Measurements from ENCODE around the gene HCN2. TPM values are rescaled to one million over a fixed set of nuclear protein-coding genes. Genes with fewer than 3 reads are reported as not detected.

The HCN2 gene
- total and polyA plus RNA-seq, 2 of the 8 experiments (the other 6 are each of a cell fraction or from before 2014, with no cell fraction given), result 1.0 to 4.0 TPM

DNA sequence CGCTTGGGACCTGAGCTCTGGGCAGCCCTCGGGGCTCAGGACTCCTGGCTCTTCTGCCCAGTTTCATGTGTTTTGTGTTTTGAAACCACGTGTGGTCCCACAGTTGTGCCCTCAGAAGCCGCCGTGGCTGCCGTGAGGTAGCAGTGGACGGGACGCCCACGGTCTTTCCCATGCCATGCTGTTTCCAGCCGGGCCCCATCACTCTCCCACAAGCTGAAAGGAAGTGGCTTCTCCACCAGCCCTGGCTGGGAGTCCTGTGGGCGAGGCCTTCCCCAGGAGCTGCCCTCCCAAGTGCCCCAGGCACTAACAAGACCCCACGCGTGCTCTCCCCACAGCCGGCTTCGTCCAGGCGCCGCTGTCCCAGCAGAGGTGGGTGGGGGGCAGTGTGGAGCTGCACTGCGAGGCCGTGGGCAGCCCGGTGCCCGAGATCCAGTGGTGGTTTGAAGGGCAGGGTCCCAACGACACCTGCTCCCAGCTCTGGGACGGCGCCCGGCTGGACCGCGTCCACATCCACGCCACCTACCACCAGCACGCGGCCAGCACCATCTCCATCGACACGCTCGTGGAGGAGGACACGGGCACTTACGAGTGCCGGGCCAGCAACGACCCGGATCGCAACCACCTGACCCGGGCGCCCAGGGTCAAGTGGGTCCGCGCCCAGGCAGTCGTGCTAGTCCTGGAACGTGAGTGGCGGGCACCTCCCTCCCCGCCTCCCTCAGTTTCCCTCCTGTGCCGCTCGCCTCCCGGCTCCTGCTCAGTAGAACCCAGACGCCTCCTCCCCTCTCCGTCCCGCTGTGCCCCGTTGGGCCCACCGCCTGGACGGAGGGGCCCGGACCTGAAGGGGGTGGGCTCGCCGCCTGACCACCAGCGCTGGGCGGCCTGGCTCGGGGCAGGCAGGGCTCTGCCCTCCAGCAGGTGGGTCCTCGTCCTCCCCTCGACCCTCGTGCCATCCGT is 12.0 kb upstream of the HCN2 start:
- 94% methylated on average over 45 of the region's 66 CpGs; no CpG with 5 or more reads in 1 of the 2 experiments for WGBS, 2 experiments (ENCODE audit: extremely low coverage in 1 of 2, insufficient coverage in 1 of 2, insufficient read length in 1 of 2, insufficient replicate concordance in 2 of 2, low coverage in 1 of 2, low lambda C conversion rate in 2 of 2, missing lambda C conversion rate in 1 of 2)
- Histone ChIP-seq H2BK12ac (ENCODE audit: low read depth, low read length) (no peak overlapping the region), H4K20me1 (replicated peaks in 1 of 2; ENCODE audit: control insufficient read depth in 1 of 2, insufficient read depth in 2 of 2, low read length in 2 of 2) (peaks cover 37 to 47% of the 10 kb centered on the region in 2 experiments), H4K8ac (ENCODE audit: extremely low read depth, insufficient read depth, low read length) (peak overlapping the region; percentile 45), H2BK120ac (replicated peaks; ENCODE audit: low read depth, low read length) (no peak overlapping the region), H3K4me2 (ENCODE audit: insufficient read depth in 1 of 2, low read depth in 2 of 2, low read length in 2 of 2) (no peak overlapping the region), H3K27me3 (replicated peaks in 1 of 4; ENCODE audit: control insufficient read depth in 3 of 4, extremely low read depth in 1 of 4, insufficient read depth in 3 of 4, low read length in 3 of 4) (no peaks in the 10 kb centered on the region), H3K36me3 (ENCODE audit: control insufficient read depth in 2 of 4, insufficient read depth in 4 of 4, low read length in 3 of 4) (peaks cover 10 to 43% (median 22%) of the 10 kb centered on the region in 4 experiments; a peak in 6 of 8 replicates), H3K23ac (ENCODE audit: insufficient read length) (no peak overlapping the region), H3K79me2 (ENCODE audit: control insufficient read depth in 1 of 2, insufficient read depth in 2 of 2, low read length in 2 of 2) (peaks cover 52 to 78% of the 10 kb centered on the region in 2 experiments), H3K4ac (replicated peaks; ENCODE audit: insufficient read length, low read depth, low read length) (no peak overlapping the region), H2BK15ac (ENCODE audit: low read length) (no peak overlapping the region), H2BK20ac (ENCODE audit: low read length) (no peak overlapping the region), H3K27ac (ENCODE audit: low read depth, low read length) (no peak overlapping the region; the same call in 1 of the 2 replicates), H3K9me3 (ENCODE audit: insufficient read depth in 2 of 2, low read depth in 1 of 2, low read length in 1 of 2) (no peaks in the 10 kb centered on the region), H3K56ac (replicated peaks; ENCODE audit: insufficient read length, low read depth, low read length) (no peak overlapping the region), H3K4me1 (replicated peaks in 1 of 4; ENCODE audit: control insufficient read depth in 3 of 4, insufficient read depth in 4 of 4, low read length in 3 of 4) (peaks cover 0 to 20% (median 9%) of the 10 kb centered on the region in 4 experiments; a peak in 5 of 7 replicates), H3K18ac (ENCODE audit: extremely low read depth, low read length) (no peak overlapping the region), H4K91ac (replicated peaks; ENCODE audit: insufficient read length, low read length) (no peak overlapping the region), H2AFZ (ENCODE audit: low read length) (no peak overlapping the region), H3K79me1 (ENCODE audit: low read depth, low read length) (peaks cover 14% of the 10 kb centered on the region), H2BK5ac (ENCODE audit: low read depth, low read length) (peak overlapping the region; percentile 60; the same call in 1 of the 2 replicates), H3K9ac (replicated peaks in 1 of 4; ENCODE audit: extremely low read depth in 1 of 4, low read depth in 3 of 4, low read length in 3 of 4) (no peak overlapping the region), H2AK5ac (ENCODE audit: low read depth, low read length) (no peak overlapping the region), H4K5ac (ENCODE audit: insufficient read length, low read depth, low read length) (no peak overlapping the region), H3K23me2 (ENCODE audit: low read depth, low read length) (peaks cover 2% of the 10 kb centered on the region; the same call in 1 of the 2 replicates), H3K14ac (ENCODE audit: insufficient read length) (no peak overlapping the region), H3K4me3 (ENCODE audit: extremely low read depth in 1 of 4, insufficient read depth in 2 of 4, low read depth in 3 of 4, low read length in 4 of 4) (no peak overlapping the region)
- FAIRE-seq (no peak), DNase-seq (ENCODE audit: low read depth in 1 of 2, low spot score in 2 of 2) (no peak)
- CTCF ChIA-PET (ENCODE audit: partially characterized antibody), result interaction anchor here (1.0 to 4.7 kb wide), 7 partner anchors 8 to 93 kb away, joined by 3 to 51 read pairs (median 5); no protein-coding TSS in a partner anchor
- POLR2A ChIA-PET (ENCODE audit: partially characterized antibody), result interaction anchor here (0.8 to 4.8 kb wide), 9 partner anchors 8 to 89 kb away, joined by 3 to 78 read pairs (median 6); partner anchors contain the start of genes CDC34 and HCN2
- TF ChIP-seq SP1 (IDR thresholded peaks at IDR 0.05; ENCODE audit: low read depth, low read length), result no peak
- TF ChIP-seq, protein P1, sequence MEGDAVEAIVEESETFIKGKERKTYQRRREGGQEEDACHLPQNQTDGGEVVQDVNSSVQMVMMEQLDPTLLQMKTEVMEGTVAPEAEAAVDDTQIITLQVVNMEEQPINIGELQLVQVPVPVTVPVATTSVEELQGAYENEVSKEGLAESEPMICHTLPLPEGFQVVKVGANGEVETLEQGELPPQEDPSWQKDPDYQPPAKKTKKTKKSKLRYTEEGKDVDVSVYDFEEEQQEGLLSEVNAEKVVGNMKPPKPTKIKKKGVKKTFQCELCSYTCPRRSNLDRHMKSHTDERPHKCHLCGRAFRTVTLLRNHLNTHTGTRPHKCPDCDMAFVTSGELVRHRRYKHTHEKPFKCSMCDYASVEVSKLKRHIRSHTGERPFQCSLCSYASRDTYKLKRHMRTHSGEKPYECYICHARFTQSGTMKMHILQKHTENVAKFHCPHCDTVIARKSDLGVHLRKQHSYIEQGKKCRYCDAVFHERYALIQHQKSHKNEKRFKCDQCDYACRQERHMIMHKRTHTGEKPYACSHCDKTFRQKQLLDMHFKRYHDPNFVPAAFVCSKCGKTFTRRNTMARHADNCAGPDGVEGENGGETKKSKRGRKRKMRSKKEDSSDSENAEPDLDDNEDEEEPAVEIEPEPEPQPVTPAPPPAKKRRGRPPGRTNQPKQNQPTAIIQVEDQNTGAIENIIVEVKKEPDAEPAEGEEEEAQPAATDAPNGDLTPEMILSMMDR (IDR thresholded peaks at IDR 0.05; ENCODE audit: control extremely low read depth in 1 of 3, insufficient read depth in 1 of 3, low read depth in 1 of 3, low read length in 3 of 3), result peak; percentile 25 to 50 (median 30); a peak in 3 of 4 replicates
- peak in 1 of 2 experiments; percentile 28; a peak in 2 of 4 replicates for TF ChIP-seq RAD21 (IDR thresholded peaks at IDR 0.05 in 1 of 2, conservative IDR thresholded peaks at IDR 0.05 in 1 of 2; ENCODE audit: low read depth in 2 of 2, low read length in 2 of 2)
